Stimulated activated CD8-positive, alpha-beta memory T cell treated with anti-CD3 and anti-CD28 coated beads, Interleukin-7, amount 100 ng/mL, for 24 hours (primary cell): ENCODE results near the gene MAST3.

Experiments used
- DNase-seq: peaks from one replicate; pipeline ENCODE4 v3.0.0-alpha.2; 2020; ENCODE audit warnings: low read depth

Gene MAST3

DNA sequence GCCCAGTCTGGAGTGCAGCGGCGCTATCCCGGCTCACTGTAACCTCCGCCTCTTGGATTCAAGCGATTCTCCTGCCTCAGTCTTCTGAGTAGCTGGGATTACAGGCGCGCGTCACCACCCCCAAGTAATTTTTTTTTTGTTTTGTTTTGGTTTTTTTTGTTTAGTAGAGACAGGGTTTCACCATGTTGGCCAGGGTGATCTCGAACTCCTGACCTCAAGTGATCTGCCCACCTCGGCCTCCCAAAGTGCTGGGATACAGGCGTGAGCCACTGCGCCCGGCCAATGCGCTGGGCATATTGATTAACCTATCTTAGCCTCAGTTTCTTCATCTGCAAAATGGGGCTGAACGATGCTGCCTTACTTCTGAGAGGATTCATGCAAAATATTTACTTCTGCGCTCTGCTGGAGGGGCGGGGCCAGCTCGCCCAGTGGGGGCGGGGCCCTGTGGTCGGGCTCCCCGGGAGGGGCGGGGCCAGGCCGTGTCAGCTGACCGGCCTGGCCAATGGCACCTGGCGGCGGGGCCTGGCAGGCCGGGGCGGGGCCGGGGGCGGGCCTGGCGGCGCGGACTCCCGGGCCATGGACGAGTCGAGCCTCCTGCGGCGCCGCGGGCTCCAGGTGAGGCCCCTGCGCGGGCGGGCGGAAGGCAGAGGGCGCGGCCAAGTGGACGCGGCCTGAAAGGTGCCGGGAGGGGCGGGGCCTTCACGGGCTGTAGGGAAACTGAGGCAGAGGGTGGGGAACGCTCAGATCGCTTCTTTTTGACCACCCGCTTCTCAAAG, at the start of gene MAST3:
Gene MAST3 (plus strand): TSS at position 562 of the 776 bp plus-strand sequence. CDS start 15 bp downstream, at position 577.
- peak; percentile 71 for DNase-seq

DNA sequence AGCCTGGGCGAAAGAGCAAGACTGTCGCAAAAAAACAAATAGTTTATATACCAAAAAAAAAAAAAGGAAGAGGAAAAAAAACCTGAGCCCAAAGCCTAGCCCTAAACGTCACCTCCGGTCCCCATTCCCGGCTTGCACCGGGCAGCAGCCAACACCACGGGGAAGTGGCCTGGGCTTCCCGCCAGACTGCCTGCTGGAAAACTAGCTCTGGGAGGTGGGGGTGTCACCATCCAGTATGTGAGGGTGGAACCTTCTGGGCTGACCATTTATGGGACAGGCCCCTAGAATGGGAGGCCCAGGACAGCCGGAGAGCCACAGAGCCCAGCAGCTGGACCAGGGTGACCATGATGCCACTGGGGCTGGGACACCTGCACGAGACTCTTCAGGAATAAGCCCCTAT, 48.2 kb upstream of the MAST3 start:
- DNase-seq, result no peak

DNA sequence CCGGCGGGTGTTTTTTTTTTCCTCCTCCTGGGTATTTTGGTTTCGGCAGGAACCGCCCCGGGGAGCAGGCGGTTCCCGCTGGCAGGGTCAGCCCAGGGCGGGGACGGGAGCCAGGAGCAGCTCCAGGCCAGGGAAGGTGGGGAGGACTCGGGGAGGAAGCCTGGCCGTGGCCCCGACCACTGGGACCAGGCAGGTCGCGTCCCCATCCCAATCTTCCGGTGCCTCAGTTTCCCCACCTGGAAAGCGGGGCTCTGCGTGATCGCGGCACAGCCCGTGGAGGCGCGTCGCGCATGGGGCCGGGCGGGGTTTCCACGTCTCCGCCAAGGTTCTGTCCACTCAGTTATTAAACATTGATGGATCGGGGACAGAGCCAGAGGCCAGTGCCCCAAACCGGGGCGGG, 45.7 kb upstream of the MAST3 start:
- DNase-seq, result no peak

DNA sequence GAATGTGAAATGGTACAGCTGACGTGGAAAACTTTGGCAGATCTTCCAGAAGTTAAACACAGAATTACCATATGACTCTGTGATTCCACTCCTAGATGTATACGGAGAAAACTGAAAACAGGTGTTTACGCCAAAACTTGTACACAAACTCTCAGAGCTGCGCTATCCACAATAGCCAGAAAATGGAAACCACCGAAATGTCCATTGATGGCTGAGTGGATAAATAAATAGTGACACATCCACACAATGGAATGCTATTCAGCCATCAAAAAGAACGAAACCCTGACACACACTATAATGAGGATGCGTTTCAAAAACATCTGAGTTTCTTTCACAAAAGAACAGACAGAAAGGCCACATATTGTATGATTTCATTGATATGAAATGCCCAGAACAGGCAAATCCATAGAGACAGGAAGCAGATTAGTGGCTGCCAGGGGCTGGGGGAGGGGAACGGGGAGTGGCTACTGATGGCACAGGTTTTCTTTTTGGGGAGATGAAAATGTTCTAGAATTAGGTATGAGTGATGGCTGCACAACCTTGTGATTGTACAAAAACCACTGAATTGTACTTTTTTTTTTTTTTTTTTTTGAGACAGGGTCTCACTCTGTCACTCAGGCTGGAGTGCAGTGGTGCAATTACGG, 43.9 kb upstream of the MAST3 start:
- no peak for DNase-seq

DNA sequence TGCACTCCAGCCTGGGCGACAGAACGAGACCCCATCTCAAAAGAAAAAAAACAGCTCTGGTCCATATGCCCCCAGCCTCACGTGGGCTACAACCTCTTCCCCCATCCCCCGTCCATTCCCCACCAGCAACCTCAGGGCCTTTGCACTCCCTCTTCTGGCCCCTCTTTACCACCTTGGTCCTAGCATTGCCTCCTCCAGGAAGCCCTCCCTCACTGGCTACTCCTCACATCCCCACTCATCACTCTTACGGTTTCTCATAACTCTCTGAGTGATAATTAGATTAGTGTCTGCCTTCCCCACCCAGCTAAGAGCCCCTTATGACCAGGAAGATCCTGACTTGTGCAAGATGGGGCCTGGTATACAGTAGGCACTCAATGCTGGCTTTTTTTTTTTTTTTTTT, 41.6 kb upstream of the MAST3 start:
- no peak for DNase-seq

DNA sequence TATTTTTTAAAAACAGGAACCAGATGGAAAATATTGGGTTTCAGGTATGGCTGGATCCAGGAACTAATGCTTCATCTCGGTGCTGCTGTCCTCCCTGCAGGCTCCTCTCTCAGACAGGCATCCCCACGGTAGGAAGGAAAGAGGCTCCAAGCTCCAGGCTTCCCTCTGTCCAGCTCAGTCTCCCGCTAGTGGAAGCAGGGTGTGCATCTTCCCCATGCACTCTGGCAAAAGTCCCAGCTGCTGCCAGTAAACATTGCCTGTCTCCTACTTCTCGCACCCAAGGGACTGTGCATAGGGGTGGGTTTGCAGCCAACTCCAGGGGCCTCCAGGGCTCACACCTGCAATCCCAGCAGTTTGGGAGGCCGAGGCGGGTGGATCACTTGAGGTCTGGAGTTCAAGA, 40.0 kb upstream of the MAST3 start:
- DNase-seq, result no peak

DNA sequence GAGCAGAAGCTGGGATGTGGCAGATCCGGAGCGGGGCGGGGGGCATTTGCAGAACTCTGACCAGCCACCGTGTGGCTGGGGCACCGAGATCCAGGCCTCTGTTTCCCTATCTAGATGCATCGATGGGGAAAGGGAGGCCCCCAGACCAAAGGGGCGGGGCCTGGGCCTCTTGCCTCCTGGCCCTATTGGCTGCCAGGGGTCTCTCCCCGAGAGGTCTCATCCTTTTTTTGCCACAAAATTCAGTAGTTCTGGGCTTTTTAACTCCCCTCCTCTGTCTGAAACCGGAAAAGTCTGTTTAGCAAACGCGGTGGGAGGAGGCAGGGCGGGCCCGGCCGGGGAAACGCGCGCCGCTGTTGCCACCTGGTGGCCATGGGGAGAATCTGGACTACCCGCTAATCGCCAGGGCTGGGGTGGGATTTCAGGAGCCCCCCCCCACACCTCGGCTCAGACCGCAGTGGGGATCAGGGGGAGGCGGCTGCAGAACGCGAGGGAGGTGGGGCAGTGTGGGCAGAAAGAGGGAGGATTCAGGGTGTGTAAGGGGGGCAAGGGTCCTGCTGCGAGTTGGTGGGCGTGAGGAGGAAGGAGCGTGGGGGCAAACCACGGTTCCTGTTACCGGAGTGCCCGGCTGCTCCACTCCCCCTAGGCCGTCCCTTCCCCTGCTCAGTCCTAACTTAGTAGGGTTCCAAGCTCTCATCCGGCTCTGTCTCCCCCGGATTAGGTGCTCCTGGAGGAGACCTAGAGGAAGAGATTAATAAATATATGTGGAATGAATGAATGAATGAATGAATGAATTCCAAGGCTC, 39.2 kb upstream of the MAST3 start:
- peak; percentile 66 for DNase-seq

DNA sequence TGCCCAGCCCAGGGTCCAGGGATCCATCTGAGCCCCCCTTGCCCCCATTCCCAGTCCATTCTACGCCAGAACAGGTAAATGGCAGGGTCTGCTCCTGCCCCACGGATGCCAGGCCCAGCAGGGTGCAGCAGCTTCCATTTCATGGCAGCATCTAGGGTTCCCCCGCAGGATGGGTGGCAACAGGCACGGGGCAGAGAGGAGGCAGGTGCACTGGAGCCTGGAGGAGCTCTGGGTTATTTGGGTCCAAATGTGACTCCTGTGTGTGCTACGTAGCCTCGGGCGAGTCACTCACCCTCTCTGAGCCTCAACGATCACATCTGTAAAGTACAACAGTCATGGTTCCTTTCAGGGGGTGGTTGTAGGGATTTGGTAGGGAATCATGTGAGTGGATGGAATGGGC, 38.3 kb upstream of the MAST3 start:
- no peak for DNase-seq

DNA sequence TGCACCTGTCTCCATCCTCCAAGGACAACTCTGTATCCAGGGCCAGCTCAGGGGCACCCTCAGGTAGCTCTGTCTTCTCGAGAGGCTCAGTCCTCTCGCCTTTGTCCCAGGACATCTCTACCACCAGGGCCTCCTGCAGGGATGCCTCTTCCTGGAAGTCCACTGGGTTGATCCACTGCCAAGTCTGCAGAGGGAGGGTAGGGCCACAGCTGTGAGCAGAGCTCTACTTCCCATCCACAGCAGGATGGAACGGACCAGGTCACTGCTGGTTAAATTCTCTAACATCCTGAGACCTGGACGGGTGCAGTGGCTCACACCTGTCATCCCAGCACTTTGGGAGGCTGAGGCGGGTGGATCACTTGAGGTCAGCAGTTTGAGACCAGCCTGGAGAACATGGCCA, 37.7 kb upstream of the MAST3 start:
- no peak for DNase-seq

DNA sequence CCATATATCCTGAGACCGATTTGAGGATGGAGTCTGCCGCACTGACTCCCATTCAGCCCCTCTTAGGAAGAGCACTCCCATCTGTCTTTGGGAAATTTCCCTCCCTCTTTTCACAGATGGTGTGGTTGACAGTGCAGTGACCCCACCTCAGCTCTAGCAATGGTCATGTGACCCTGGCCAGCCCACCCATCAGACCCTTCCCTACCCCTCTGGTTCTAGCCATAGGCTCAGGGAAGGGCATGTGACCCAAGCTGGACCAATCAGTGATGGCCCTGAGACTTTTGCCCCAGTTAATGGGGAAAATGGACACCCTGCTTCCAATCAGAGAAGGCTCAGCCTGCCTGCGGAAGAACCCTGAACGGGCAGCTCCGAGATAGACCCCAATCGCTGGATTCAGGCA, 37.1 kb upstream of the MAST3 start:
- no peak for DNase-seq

DNA sequence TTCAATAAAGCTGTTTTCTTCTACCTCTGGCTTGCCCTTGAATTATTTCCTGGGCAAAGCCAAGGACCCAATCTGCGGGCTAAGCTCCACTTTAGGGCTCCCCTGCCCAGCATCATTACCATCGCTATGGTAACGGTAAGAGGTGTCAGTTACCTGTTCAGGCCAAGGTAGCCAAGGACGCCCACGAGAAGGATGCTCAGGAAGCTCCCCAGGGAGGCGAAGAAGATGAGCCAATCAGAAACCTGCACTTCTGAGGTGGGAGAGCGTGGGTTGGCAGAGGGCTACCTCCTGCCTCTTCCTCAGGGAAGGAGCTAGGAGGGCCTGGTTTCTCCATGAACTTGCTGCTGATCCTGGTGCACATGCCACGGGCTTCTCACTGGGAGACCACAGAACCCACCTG, 35.5 kb upstream of the MAST3 start:
- DNase-seq, result no peak

DNA sequence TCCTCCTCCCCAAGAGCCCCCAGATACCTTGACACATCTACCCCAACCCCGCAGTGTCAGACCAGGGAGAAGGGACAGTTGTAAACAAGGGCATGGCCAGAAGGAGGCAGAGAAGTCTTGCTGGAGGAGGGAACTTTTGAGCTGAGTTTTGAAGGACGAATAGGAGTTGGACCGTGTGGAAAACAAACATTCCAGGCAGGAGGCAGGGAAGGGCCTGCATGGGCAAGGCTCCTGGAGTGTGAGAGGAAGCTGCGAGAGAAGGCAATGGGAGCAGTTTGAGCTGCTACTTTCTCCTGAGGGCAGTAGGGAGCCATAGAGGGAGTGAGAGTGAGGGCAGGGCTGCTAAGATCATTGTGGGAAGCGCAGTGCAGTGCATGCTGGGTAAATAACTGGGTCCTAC, 34.1 kb upstream of the MAST3 start:
- no peak for DNase-seq

DNA sequence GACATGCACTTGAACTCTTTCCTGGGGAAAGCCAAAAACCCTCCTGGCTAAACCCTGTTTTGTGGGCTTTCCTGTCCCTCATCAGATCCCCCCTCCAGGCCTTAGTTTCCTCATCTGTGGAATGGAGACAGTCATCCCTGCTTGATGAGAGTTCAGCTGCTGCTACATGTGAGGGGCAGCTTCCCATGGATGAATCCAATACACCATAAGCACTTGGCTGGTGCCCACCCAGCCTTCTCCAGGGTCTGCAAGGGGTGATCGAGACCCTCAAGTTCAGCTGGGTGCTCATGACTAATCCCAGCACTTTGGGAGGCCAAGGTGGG, 32.4 kb upstream of the MAST3 start:
- DNase-seq, result no peak

DNA sequence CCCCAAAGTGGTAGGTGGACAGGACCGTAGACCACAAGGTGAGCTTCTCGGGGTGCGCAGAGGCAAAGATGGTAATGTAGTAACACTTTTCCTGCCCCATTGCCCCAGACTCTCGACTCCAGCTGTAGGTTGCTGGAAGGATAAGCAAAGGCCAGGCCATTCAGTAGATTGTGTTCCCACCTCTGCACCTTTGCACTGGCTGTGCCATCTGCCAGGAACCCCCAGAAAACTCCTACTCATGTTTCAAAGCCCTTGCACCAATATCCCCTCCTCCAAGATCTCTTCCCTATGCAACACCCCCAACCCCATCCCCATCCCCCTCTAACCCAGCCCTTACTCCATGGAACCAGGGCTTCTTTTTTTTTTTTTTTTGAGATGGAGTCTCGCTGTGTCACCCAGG, 29.2 kb upstream of the MAST3 start:
- DNase-seq, result no peak

DNA sequence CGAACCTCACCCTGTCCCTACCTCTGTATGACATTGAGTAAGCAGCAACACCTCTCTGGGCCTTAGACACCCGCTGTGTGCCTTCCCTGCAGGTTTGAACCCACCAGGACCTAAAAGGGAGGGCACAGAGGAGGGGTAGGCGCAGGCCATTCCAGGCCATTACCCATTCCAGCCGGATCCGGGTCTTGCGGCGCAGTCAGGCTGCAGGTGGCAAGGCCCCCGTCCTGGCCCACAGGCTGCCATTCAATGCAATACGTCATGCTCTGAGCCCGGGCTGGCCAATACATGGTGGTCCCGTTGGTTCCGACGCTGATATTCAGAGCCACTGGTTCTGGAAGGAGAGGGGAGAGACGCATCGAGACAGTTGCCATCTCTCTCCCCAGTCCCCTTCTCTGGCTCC, 28.2 kb upstream of the MAST3 start:
- DNase-seq, result no peak

DNA sequence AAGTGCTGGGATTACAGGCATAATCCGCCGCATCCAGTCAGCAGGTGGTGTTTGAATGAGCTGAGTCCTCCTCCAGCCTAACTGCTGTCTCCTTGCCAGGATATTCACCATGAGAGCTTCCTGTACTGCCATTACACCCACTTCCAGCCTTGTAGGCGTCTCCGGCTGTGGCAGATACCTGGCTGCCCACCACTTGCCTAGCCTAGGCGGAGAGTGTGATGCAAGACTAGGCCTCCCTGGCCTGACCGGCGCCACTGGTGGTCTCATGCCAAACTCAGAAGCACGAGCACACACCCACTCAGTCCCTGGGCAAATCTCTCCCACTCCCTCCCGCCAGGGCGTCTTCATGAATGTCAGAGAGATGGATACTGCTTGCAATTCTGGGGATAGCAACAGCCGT, 27.4 kb upstream of the MAST3 start:
- DNase-seq, result no peak

DNA sequence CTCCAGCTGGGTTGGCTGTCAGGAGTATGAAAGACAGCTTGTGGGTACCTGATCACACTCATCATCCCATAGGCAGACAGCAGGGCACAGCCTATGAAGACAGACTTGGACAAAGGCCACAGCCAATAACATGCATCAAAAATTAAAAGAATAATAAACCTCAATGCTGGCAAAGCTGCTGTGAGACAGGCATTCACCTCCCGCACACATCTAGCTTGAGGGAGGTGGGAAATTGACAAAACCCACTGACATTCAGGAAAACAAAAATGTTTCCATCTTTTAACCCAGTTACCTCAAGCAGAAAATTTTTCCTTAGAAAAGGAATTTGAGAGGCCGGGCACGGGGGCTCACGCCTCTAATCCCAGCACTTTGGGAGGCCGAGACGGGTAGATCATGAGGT, 25.2 kb upstream of the MAST3 start:
- DNase-seq, result no peak

DNA sequence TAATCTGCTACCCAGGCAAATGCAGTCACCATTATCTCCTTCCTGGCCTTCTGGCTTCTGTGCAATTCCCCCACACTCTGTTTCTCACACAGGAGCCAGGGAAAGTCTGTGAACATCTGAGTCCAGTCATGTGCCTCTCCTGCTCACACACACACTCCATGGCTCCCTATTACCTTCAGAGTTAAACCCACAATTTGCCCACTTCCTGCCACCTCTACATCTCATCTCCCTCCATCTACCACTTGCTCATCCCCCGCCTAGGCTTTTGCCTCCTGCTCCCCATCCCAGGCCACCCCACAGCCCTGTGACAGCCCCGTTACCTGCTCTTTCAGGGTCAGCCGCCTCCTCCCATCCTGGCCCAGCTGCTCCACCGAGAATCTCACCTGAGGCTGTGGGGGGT, 24.4 kb upstream of the MAST3 start:
- DNase-seq, result no peak

DNA sequence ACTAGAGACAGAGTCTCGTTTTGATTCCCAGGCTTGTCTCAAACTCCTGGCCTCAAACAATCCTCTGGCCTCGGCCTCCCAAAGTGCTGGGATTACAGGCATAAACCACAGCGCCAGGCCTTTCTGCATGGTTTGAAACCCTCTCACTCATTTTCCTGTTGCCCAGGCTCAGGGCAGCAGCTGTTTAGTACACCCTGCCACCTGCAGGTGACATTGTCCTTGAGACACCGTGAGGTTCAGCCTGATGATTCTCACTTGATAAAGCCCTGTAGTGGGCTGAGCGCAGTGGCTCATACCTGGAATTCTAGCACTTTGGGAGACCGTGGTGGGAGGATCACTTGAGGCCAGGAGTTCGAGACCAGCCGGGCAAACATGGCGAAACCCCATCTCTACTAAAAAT, 23.4 kb upstream of the MAST3 start:
- DNase-seq, result no peak

DNA sequence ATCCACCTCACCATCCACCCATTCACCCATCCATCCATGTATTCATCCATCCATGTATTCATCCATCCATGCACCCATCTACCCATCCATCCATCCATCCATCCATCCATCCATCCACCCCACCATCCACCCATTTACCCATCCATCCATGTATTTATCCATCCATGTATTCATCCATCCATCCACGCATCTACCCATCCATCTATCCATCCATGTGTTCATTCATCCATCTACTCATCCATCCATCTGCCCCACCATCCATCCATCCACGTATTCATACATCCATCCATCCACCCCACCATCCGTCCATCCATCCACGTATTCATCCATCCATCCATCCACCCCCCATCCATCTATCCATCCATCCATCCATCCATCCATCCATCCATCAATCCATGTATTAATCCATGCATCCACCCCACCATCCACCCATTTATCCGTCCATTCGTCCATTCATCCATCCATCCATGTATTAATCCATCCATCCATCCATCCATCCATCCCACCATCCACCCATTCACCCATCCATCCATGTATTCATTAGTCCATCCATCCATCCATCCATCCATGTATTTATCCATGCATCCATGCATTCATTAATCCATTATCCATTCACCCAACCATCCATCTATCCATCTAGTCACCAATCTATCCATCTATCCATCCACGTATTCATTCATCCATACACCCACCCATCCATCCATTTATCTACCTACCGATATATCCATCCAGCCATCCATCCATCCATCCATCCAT, 13.5 kb upstream of the MAST3 start:
- DNase-seq, result no peak

DNA sequence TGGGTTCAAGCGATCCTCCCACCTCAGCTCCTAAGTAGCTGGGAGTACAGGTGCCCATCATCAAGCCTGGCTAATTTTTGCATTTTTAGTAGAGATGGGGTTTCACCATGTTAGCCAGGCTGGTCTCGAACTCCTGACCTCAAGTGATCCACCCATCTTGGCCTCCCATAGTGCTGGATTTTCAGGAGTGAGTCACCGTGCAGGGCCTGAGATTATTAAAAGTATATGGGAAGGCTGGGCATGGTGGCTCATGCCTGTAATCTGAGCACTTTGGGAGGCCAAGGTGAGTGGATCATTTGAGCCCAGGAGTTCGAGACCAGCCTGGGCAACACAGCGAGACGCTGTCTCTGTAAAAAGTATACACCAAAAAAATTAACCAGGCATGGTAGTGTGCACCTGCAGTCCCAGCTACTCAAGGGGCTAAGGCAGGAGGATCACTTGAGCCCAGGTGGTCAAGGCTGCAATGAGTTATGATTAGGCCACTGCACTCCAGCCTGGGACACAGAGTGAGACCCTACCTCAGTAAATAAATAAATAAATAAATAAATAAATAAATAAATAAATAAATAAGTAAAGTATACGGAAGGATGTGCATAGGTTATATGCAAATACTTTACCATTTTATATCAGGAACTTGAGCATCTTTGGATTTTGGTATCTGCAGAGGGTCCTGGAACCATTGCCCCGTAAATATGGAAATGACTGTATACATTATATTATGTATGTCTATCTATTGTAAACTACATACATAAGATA, 11.7 kb upstream of the MAST3 start:
- DNase-seq, result no peak

DNA sequence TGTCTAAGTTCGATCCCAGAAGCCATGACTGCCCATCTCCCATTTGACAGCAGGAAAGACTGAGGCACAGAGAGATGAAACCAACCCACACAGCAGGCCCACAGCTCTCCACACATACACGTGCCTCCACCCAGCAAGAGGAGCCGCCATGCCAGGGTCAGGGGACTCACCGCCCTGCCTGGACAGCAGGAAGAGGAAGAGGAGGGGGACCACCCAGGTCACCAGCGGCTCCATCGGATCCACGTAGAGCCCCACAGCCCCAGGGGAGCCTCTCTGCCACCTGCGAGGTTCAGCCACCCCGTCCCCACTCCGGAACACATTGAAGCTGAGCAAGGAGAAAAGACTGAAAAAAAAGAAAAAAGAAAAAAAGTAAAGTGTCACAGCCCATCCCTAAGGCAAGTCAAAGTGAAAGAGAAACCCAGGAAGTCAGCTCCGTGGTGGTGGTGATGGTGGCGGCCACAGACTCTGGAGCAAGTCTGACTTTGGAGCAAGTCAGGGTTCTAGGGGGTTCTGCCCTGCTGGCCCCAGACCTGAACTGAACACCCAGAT, 10.9 kb upstream of the MAST3 start, which contains the start of gene IL12RB1:
Gene IL12RB1 (minus strand): TSS at position 345 of the 549 bp plus-strand sequence. CDS start 111 bp downstream, at position 234.
- DNase-seq, result no peak
